ENCODE data around the gene ERBB4.
"Not testable (repeated sequence)": the region's sequence is repeated elsewhere in the genome, so short reads cannot be mapped to it uniquely, and the experiment has no call there.

DNA sequence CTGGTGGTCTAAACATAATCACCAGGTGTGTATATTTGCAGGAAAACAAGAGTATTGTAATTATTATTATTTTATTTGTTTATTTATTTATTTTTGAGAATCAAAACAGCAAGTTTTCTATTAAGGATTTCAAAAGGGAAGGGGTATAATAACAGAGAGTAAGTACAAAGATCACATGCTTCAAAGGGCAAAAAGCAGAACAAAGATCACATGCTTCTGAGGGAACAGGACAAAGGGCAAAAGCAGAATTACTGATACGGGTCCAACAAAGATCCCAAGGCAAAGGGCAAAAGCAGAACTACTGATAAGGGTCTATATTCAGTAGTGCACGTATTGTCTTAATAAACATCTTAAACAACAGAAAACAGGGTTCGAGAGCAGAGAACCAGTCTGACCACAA is 528.3 kb downstream of the ERBB4 start:
- not testable (repeated sequence) for TF ChIP-seq CTCF (IDR thresholded peaks at IDR 0.05); ZFX (IDR thresholded peaks at IDR 0.05; ENCODE audit: borderline replicate concordance)

Measured in 22Rv1 (cell line).